ENCODE data around the gene GGN. TPM values are rescaled to one million over a fixed set of nuclear protein-coding genes. Genes with fewer than 3 reads are reported as not detected.

Gene GGN
- total and polyA plus RNA-seq, 2 of the 13 experiments (the other 11 are each of a cell fraction or from before 2014, with no cell fraction given) = not detected

DNA sequence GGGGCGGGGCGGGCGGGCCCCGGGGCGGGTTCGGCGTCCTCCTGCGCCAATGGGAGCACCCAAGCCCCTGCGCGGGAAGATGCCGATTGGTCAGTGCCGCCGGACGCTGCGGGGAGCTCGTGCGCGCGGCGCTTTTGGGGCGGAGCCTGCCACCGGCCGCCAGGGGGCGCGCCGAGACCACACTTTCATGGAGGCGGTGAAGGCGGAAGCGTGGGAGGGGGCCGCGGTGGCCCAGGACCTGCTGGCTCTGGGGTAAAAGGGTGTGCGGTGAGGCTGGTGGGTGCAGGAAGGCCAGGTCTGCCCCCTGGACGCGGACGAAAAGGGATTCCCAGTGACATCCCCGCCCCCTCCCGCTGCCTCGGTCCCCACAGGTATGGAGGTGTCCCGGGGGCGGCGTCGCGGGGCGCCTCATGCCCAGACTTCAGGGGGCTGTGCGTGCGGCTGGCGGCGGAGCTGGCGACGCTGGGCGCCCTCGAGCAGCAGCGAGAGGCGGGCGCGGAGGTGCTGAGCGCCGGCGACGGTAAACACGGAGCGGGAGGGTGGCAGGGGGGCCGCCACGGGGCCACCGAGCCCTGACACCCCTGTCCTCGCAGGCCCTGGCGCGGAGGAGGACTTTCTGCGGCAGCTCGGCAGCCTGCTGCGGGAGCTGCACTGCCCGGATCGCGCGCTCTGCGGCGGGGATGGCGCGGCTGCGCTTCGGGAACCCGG, 15.3 kb upstream of the GGN start, which contains the start of gene FAM98C (continued):
- peak; percentile 60; the same call in 1 of the 2 replicates for TF ChIP-seq ZNF441 (CRISPR knock-in tag; IDR thresholded peaks at IDR 0.05; ENCODE audit: borderline replicate concordance)
- TF ChIP-seq KDM4B (CRISPR knock-in tag; IDR thresholded peaks at IDR 0.05) = no peak
- TF ChIP-seq, protein P1, sequence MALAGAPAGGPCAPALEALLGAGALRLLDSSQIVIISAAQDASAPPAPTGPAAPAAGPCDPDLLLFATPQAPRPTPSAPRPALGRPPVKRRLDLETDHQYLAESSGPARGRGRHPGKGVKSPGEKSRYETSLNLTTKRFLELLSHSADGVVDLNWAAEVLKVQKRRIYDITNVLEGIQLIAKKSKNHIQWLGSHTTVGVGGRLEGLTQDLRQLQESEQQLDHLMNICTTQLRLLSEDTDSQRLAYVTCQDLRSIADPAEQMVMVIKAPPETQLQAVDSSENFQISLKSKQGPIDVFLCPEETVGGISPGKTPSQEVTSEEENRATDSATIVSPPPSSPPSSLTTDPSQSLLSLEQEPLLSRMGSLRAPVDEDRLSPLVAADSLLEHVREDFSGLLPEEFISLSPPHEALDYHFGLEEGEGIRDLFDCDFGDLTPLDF (CRISPR knock-in tag; IDR thresholded peaks at IDR 0.05) = peak; percentile 89
- TF ChIP-seq, protein P2, sequence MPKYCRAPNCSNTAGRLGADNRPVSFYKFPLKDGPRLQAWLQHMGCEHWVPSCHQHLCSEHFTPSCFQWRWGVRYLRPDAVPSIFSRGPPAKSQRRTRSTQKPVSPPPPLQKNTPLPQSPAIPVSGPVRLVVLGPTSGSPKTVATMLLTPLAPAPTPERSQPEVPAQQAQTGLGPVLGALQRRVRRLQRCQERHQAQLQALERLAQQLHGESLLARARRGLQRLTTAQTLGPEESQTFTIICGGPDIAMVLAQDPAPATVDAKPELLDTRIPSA (CRISPR knock-in tag; IDR thresholded peaks at IDR 0.05; ENCODE audit: borderline replicate concordance) = no peak
- TF ChIP-seq ATF7 (IDR thresholded peaks at IDR 0.05) = no peak
- no peak for TF ChIP-seq ATF7 (CRISPR knock-in tag; IDR thresholded peaks at IDR 0.05)
- TF ChIP-seq ZNF503 (CRISPR knock-in tag; IDR thresholded peaks at IDR 0.05) = peak; percentile 55; the same call in 1 of the 2 replicates
- TF ChIP-seq ZMYM4 (CRISPR knock-in tag; IDR thresholded peaks at IDR 0.05) = peak; percentile 91
- TF ChIP-seq, protein P3, sequence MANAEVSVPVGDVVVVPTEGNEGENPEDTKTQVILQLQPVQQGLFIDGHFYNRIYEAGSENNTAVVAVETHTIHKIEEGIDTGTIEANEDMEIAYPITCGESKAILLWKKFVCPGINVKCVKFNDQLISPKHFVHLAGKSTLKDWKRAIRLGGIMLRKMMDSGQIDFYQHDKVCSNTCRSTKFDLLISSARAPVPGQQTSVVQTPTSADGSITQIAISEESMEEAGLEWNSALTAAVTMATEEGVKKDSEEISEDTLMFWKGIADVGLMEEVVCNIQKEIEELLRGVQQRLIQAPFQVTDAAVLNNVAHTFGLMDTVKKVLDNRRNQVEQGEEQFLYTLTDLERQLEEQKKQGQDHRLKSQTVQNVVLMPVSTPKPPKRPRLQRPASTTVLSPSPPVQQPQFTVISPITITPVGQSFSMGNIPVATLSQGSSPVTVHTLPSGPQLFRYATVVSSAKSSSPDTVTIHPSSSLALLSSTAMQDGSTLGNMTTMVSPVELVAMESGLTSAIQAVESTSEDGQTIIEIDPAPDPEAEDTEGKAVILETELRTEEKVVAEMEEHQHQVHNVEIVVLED (CRISPR knock-in tag; IDR thresholded peaks at IDR 0.05; ENCODE audit: borderline replicate concordance) = peak; percentile 87
- peak; percentile 65 for TF ChIP-seq RBM39 (IDR thresholded peaks at IDR 0.05; ENCODE audit: low read depth, low read length, poor library complexity, severe bottlenecking)
- no peak for TF ChIP-seq NR2F1 (CRISPR knock-in tag; IDR thresholded peaks at IDR 0.05)
- peak in 1 of 2 experiments; percentile 95; a peak in 2 of 4 replicates for TF ChIP-seq KLF16 (CRISPR knock-in tag; IDR thresholded peaks at IDR 0.05)
- TF ChIP-seq MEF2D (CRISPR knock-in tag; IDR thresholded peaks at IDR 0.05) = no peak
- TF ChIP-seq ZFP36L2 (CRISPR knock-in tag; IDR thresholded peaks at IDR 0.05) = peak; percentile 35; the same call in 1 of the 2 replicates
- TF ChIP-seq, protein P4, sequence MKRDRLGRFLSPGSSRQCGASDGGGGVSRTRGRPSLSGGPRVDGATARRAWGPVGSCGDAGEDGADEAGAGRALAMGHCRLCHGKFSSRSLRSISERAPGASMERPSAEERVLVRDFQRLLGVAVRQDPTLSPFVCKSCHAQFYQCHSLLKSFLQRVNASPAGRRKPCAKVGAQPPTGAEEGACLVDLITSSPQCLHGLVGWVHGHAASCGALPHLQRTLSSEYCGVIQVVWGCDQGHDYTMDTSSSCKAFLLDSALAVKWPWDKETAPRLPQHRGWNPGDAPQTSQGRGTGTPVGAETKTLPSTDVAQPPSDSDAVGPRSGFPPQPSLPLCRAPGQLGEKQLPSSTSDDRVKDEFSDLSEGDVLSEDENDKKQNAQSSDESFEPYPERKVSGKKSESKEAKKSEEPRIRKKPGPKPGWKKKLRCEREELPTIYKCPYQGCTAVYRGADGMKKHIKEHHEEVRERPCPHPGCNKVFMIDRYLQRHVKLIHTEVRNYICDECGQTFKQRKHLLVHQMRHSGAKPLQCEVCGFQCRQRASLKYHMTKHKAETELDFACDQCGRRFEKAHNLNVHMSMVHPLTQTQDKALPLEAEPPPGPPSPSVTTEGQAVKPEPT (CRISPR knock-in tag; IDR thresholded peaks at IDR 0.05; ENCODE audit: low read depth) = peak; percentile 52; the same call in 1 of the 2 replicates
- peak; percentile 75 for TF ChIP-seq DRAP1 (CRISPR knock-in tag; IDR thresholded peaks at IDR 0.05)
- 0 out of 2 replicates have a peak, but pooled peaks have one; percentile 51 for TF ChIP-seq SMAD9 (CRISPR knock-in tag; IDR thresholded peaks at IDR 0.05)
- TF ChIP-seq REL (CRISPR knock-in tag; conservative IDR thresholded peaks at IDR 0.05) = no peak
- 0 out of 2 replicates have a peak, but pooled peaks have one; percentile 18 for TF ChIP-seq MTERF4 (CRISPR knock-in tag; IDR thresholded peaks at IDR 0.05)
- peak; percentile 95 for TF ChIP-seq SP2 (CRISPR knock-in tag; IDR thresholded peaks at IDR 0.05)
